Activated CD4-positive, alpha-beta T cell treated with anti-CD3 and anti-CD28 coated beads, Interleukin-2, Interleukin-4, amounts not matched to agents 100 ng/mL and 50 ng/mL, durations not matched to agents 16 hours and 8 hours (primary cell): ENCODE measurements around the gene CALY.
"Not testable (repeated sequence)": the region's sequence is repeated elsewhere in the genome, so short reads cannot be mapped to it uniquely, and the experiment has no call there.

ENCODE experiments used
- DNase-seq: peaks from one replicate; pipeline ENCODE4 v3.0.0-alpha.2; 2020; ENCODE audit warnings: low spot score

CALY gene

GRCh38 chr10:133329491-133330202 lies 7.0 kb downstream of the CALY start:
- DNase-seq: peak; percentile 86

DNA sequence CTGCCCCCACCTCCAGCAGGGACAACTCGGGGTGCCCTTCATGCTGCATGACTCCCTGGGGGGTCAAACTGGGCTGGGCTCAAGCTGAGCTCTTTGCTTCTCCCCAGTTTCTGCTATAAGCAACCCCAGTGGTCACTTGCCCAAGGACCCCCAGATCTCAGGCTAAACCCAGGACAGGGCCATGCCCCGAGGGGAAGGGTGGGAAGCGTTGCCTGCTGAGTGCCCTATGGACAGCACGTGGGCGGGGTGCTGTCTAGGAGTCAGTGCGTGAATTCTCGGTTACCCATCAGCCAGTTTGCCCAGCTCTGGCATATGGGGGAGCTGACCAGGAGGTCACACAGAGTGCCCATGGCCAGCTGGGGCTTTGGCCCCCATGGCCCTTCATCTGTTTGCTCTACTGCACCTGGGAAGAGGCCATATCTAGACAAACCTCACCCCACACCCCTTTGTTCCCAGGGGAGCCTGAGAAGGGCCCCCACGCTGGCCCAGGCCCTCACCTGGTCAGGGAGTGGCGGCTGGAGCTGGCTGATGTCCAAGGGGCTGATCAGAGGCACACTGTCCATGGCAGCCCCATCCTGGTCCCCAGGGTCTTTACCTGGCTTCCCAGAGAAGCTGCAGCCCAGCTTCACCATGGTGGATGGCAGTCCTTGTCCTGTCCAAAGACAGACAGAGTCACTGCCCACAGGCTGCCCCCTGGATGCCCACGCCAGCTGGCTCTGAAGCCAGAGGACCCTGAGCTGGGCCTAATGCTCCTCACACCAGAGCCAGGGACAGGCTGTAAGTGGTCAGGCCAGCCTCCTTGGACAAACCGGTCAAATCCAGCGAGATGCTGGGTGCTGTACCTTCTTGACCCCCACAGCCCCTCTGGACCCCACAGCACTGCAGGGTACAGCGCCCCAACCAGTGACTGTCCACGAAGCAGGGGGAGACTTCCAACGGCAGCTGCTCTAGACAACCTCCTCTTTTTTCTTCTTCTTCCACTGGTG lies 8.0 kb downstream of the CALY start:
- no peak for DNase-seq

- DNase-seq: no peak
Measured at GRCh38 chr10:133327651-133328357, 8.9 kb downstream of the CALY start.

- DNase-seq: no peak
Measured at GRCh38 chr10:133326745-133327650, 9.7 kb downstream of the CALY start.

DNA sequence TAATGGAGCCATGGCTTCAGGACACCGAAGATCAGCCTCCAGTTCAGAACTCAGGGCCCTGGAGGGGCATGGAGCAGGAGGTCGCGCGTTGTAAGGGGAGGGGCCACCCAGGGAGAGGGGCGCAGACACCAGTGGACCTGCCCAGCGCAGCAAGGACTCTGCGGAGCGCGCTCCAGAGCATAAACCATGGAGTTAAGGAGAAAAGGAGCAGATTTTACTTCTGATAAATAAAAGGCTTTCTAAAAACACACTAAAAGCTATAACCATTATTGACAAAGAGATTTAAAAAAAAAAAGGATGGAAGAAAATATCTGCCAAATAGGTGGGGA lies 10.5 kb downstream of the CALY start:
- DNase-seq: no peak

- DNase-seq: no peak
Measured at GRCh38 chr10:133325440-133326222, 11.1 kb downstream of the CALY start.

- DNase-seq: no peak
Measured at GRCh38 chr10:133324857-133325260, 11.8 kb downstream of the CALY start.

DNA sequence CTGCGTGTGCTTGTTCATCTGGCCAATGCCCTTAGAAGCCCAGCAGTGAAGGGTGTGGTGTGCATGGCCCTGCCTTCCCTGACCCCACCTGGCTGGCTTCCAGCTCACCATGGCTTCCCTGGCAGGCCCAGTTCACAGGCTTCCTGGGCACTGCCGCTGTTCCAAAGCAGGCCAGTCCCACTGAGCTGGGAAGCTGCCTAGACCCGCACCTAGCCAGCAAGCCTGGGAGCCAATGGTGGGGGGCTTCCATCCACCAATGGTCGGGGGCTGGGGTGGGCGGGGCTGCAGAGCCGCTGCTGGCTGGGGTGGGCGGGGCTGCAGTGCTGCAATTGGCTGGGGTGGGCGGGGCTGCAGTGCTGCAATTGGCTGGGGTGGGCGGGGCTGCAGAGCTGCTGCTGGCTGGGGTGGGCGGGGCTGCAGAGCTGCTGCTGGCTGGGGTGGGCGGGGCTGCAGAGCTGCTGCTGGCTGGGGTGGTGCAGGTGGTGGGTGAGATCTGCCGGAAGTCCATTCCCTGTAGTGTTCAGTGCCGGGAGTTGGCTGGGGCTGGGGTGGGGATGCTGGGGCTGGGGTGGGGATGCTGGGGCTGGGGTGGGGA lies 12.4 kb downstream of the CALY start:
- peak; percentile 34 for DNase-seq

DNA sequence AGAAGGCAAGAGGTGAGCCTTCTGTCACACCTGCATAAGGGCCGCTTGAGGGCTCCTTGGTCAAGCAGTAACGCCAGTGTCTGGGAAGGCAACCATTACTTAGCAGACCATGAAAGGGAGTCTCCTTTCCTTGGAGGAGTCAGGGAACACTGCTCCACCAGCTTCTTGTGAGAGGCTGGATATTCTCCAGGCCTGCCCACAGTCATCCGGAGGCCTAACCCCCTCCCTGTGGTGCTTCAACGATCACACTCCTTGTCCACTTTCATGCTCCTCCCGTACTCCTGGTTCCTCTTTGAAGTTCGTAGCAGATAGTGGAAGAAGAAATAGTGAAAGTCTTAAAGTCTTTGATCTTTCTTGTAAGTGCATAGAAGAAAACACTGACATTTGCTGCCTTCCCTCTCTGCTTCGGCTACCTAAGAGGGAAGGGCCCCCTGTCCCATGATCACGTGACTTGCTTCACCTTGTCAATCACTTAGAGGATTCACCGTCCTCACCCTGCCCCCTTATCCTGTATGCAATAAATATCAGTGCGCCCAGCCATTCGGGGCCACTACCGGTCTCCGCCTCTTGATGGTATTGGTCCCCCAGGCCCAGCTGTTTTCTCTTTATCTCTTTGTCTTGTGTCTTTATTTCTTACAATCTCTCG lies 14.5 kb downstream of the CALY start:
- DNase-seq: not testable (repeated sequence)

- DNase-seq: not testable (repeated sequence)
Measured at GRCh38 chr10:133320852-133321422, 15.8 kb downstream of the CALY start.

GRCh38 chr10:133318494-133319127 lies 18.1 kb downstream of the CALY start:
- DNase-seq: peak; percentile 68

GRCh38 chr10:133316732-133317131 lies 20.0 kb downstream of the CALY start:
- no peak for DNase-seq

- DNase-seq: no peak
Measured at GRCh38 chr10:133316266-133316665, 20.4 kb downstream of the CALY start.

GRCh38 chr10:133315847-133316246 lies 20.8 kb downstream of the CALY start:
- DNase-seq: no peak

DNA sequence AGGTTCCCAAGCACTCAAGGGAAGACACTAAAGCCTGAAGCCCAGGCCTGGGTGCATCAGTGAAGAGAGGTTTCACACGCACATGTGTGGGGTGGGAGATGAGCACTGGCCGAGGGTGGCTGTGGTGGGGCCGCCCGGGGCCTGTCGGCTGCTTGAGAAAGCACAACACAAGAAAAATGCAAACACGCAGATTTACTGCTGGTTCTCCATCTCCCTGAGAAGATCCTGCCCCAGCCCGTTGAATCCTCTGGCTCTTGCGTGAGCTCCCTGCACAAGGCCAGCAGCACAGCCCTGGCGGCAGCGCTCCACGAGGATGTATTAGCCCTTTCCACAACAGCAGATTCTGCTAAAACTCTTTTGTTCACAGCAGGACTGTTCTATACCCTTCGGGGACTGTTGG lies 21.8 kb downstream of the CALY start:
- no peak for DNase-seq

DNA sequence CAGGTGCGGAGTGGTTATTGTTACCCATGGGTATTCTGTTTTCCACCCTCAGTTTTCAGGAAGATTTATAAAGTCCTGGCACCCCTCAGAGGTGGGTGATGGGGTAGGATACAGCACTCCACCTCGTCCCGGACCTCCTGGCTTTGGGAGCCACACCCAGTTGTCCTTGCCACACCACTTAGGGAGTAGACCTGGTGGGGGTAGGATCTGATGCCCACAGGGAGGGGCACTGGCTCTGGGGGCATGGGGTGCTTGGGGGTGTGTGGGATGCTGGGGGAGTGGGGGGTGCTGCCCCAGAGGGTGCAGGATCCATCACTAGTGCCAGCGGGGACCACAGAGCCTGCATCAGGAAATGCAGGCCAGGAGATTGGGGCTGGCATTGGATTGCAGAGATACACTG lies 23.5 kb downstream of the CALY start:
- DNase-seq: no peak

- no peak for DNase-seq
Measured at GRCh38 chr10:133312769-133313145, 23.9 kb downstream of the CALY start.

DNA sequence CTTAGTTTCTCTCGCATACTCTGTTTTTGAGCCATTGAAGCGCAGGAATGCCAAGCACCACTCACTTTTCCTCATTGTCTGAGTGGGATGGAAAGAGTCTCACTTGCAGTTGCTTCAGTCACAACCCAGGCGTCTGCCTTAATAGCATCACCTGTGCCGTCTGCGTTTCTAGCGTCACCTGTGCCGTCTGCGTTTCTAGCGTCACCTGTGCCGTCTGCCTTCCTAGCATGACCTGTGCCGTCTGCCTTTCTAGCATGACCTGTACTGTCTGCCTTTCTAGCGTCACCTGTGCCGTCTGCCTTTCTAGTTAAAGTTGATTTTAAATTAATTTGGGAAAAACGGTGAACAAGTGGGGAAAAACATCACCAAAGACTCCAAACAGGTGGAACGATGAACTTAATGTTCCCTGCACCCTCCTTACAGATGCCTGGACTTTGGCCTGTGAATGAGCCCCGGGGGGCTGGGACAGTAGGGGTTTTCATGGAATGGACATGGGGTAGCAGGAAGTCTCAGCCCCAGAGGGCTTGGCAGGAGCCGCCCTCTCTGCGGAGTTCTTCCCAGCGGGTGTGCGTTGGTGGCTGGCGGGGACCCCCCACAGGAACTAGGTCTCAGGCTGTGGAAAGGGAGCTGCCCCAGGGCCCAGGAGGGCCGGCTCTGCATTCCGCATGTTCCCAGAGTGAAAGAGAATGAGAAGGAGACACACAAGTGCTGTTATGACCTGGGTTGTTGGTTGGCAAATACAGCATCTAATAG lies 24.5 kb downstream of the CALY start:
- DNase-seq: no peak
